ENCODE results near the gene HSPBAP1.

HSPBAP1 gene

DNA sequence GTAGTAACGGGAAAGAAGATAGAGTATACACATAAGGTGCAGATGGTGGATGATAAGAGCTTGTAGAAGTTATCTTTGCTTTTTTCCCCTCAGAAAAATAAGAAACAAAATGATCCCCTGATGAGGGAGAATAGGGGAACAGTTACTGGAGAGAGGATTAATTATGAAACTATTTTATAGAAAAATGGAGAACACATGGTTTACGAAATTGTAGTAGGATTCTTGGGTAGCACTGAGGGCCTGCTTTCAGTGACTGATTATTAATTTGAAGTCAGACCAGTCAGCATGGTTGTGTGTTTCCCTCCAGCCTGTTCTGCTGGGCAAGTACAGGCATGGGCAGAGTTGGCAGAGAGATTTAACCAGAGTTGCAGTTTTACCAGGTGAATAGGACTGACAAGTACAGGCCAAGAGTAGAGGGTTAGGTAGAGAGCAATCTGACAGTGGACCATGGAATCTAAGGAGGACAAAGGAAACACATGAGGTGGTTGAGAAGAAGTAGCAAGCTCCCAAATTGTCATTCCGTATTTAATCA lies 7.1 kb upstream of the HSPBAP1 start:
- Histone ChIP-seq H3K4me3 (ENCODE audit: low read depth, low read length) (no peak overlapping the region), H3K36me3 (ENCODE audit: control insufficient read depth, insufficient read depth, low read length) (0 out of 2 replicates have a peak, but pooled peaks cover 3% of the 10 kb centered on the region), H3K4me1 (ENCODE audit: control insufficient read depth, insufficient read depth, low read length) (peaks cover 7% of the 10 kb centered on the region), H3K9me3 (ENCODE audit: control insufficient read depth, insufficient read depth, low read depth, low read length) (no peaks in the 10 kb centered on the region), H3K27ac (ENCODE audit: low read depth, low read length) (no peak overlapping the region), H3K27me3 (ENCODE audit: control insufficient read depth, insufficient read depth, low read length) (peaks cover 8% of the 10 kb centered on the region), H3K9ac (ENCODE audit: low read length) (no peak overlapping the region)

DNA sequence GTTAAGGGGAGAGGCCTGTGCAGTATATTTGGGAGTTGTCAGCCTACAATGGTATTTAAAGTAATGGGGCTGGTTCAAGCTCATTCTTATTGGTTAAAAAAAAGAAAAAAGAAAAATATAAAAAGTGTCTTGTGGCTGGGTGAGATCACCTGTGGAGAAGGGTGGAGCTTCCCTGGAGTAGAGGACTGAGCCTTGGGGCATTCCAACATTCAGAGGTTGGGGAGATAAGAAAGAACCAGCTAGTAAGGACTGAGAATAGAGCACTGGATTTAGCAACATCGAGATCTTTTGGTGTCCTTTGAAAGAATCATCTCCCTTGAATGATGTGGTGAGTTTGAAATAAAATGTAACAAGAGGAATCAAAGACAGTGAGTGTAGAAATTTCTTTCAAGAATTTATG lies 6.4 kb upstream of the HSPBAP1 start:
- Histone ChIP-seq H3K27ac (ENCODE audit: low read depth, low read length) (no peak overlapping the region), H3K36me3 (ENCODE audit: control insufficient read depth, insufficient read depth, low read length) (0 out of 2 replicates have a peak, but pooled peaks cover 3% of the 10 kb centered on the region), H3K27me3 (ENCODE audit: control insufficient read depth, insufficient read depth, low read length) (peaks cover 11% of the 10 kb centered on the region), H3K4me1 (ENCODE audit: control insufficient read depth, insufficient read depth, low read length) (peaks cover 10% of the 10 kb centered on the region), H3K9me3 (ENCODE audit: control insufficient read depth, insufficient read depth, low read depth, low read length) (no peaks in the 10 kb centered on the region), H3K4me3 (ENCODE audit: low read depth, low read length) (no peak overlapping the region), H3K9ac (ENCODE audit: low read length) (no peak overlapping the region)

- H3K9me3 ChIP-seq (ENCODE audit: control insufficient read depth, insufficient read depth, low read depth, low read length), result no peaks in the 10 kb centered on the region
Measured at GRCh38 chr3:122799322-122799721, 5.7 kb upstream of the HSPBAP1 start.

DNA sequence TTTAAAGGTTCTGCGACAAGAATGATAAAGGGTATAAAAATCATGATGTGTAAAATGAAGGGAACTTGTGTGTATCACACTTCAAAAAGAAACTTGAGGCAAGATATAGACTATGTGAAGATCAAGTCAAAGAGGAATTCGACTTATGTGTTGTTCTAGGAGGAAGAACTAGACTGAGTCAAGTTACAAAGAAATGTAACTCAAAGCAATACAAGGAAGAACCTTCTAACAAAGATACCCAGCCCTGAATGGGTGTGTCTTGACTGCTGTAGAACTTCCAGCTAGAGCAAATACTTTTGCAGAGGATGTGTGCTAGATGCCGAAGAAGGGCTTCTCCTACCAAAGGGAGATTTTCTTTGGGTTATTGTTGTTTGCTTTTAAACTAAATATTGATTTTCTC lies 3.7 kb upstream of the HSPBAP1 start:
- H3K4me3 ChIP-seq (ENCODE audit: low read depth, low read length), result no peak overlapping the region
- H3K36me3 ChIP-seq (ENCODE audit: control insufficient read depth, insufficient read depth, low read length), result no peaks in the 10 kb centered on the region
- no peaks in the 10 kb centered on the region for H3K9me3 ChIP-seq (ENCODE audit: control insufficient read depth, insufficient read depth, low read depth, low read length)
- peaks cover 11% of the 10 kb centered on the region for H3K27me3 ChIP-seq (ENCODE audit: control insufficient read depth, insufficient read depth, low read length)
- H3K27ac ChIP-seq (ENCODE audit: low read depth, low read length), result no peak overlapping the region
- H3K4me1 ChIP-seq (ENCODE audit: control insufficient read depth, insufficient read depth, low read length), result peaks cover 16% of the 10 kb centered on the region
- no peak overlapping the region for H3K9ac ChIP-seq (ENCODE audit: low read length)

More at GRCh38 chr3:122799322-122799721, 5.7 kb upstream of the HSPBAP1 start:
- Histone ChIP-seq H3K27ac (ENCODE audit: low read depth, low read length) (no peak overlapping the region), H3K9ac (ENCODE audit: low read length) (no peak overlapping the region), H3K4me1 (ENCODE audit: control insufficient read depth, insufficient read depth, low read length) (peaks cover 10% of the 10 kb centered on the region), H3K27me3 (ENCODE audit: control insufficient read depth, insufficient read depth, low read length) (peaks cover 11% of the 10 kb centered on the region), H3K4me3 (ENCODE audit: low read depth, low read length) (no peak overlapping the region), H3K36me3 (ENCODE audit: control insufficient read depth, insufficient read depth, low read length) (0 out of 2 replicates have a peak, but pooled peaks cover 3% of the 10 kb centered on the region)

- Histone ChIP-seq H3K4me1 (ENCODE audit: control insufficient read depth, insufficient read depth, low read length) (peaks cover 16% of the 10 kb centered on the region), H3K27me3 (ENCODE audit: control insufficient read depth, insufficient read depth, low read length) (peaks cover 11% of the 10 kb centered on the region), H3K9me3 (ENCODE audit: control insufficient read depth, insufficient read depth, low read depth, low read length) (no peaks in the 10 kb centered on the region), H3K4me3 (ENCODE audit: low read depth, low read length) (peak overlapping the region; percentile 76), H3K27ac (ENCODE audit: low read depth, low read length) (no peak overlapping the region), H3K9ac (ENCODE audit: low read length) (peak overlapping the region; percentile 81), H3K36me3 (ENCODE audit: control insufficient read depth, insufficient read depth, low read length) (no peaks in the 10 kb centered on the region)
Measured at GRCh38 chr3:122795674-122796195, 2.1 kb upstream of the HSPBAP1 start.

DNA sequence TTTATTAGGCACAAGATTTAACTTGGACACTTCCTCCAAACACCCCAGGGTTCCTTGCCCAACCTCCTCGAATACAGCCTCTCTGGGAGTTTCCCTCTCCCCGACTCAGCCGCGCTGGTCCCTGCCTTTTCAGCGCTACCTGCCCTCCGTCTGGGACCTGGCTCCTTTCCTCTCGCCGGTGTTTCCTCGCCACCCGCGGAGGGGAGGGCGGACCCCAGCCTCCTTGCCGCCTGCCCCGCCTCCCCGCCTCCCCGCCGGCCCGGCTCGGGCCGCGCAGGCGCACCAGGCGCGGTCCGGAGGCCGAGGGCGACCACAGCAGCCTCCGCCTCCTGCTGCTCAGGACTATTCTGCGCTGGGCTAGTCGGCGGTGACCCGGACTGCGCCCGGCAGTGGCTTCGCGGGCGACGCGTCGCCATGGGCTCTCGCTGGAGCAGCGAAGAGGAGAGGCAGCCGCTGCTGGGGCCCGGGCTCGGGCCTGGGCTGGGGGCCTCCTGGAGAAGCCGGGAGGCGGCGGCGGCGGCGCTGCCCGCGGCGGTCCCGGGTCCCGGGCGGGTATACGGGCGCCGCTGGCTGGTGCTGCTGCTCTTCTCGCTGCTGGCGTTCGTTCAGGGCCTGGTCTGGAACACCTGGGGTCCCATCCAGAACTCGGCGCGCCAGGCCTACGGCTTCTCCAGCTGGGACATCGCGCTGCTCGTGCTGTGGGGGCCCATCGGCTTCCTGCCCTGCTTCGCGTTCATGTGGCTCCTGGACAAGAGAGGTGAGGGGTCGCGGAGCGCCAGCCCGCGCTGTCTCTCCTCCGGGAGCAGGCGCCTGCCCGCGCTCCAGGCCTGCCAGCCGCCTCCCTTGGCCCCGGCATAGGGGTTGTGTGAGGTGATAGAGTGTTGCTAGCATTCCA lies 1.4 kb upstream of the HSPBAP1 start, which contains the start of gene SLC49A4:
Gene SLC49A4, plus strand, starts transcription at position 291 of the 895 bp plus-strand sequence. Its CDS starts 124 bp downstream, at position 415.
- peak within 1 kb of the TSS; percentile 81 for H3K9ac ChIP-seq (ENCODE audit: low read length)
- H3K9me3 ChIP-seq (ENCODE audit: control insufficient read depth, insufficient read depth, low read depth, low read length), result no peaks in the 10 kb centered on the region
- H3K4me3 ChIP-seq (ENCODE audit: low read depth, low read length), result peak within 1 kb of the TSS; percentile 76
- peaks cover 11% of the 10 kb centered on the region for H3K27me3 ChIP-seq (ENCODE audit: control insufficient read depth, insufficient read depth, low read length)
- no peaks in the 10 kb centered on the region for H3K36me3 ChIP-seq (ENCODE audit: control insufficient read depth, insufficient read depth, low read length)
- peak within 1 kb of the TSS; percentile 66 for H3K27ac ChIP-seq (ENCODE audit: low read depth, low read length)
- H3K4me1 ChIP-seq (ENCODE audit: control insufficient read depth, insufficient read depth, low read length), result peaks cover 16% of the 10 kb centered on the region

DNA sequence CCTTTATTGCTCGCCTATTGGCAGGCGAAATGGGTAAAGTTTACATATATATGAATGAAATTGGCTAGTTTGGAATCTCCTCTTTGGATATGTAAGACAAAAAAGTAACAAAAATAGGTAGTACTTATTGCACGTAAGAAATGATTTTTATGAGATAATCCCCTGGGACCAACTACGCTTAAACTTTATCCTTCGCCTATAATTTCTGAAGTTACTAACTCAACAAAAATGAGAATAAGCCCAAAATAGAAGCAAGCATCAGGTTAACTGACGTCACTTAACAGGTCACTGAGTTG lies 800 bp upstream of the HSPBAP1 start:
- peak overlapping the region; percentile 76 for H3K4me3 ChIP-seq (ENCODE audit: low read depth, low read length)
- no peaks in the 10 kb centered on the region for H3K36me3 ChIP-seq (ENCODE audit: control insufficient read depth, insufficient read depth, low read length)
- peak overlapping the region; percentile 20; the same call in 1 of the 2 replicates for H3K27ac ChIP-seq (ENCODE audit: low read depth, low read length)
- H3K27me3 ChIP-seq (ENCODE audit: control insufficient read depth, insufficient read depth, low read length), result peaks cover 11% of the 10 kb centered on the region
- peaks cover 12% of the 10 kb centered on the region for H3K4me1 ChIP-seq (ENCODE audit: control insufficient read depth, insufficient read depth, low read length)
- H3K9ac ChIP-seq (ENCODE audit: low read length), result peak overlapping the region; percentile 79
- no peaks in the 10 kb centered on the region for H3K9me3 ChIP-seq (ENCODE audit: control insufficient read depth, insufficient read depth, low read depth, low read length)

DNA sequence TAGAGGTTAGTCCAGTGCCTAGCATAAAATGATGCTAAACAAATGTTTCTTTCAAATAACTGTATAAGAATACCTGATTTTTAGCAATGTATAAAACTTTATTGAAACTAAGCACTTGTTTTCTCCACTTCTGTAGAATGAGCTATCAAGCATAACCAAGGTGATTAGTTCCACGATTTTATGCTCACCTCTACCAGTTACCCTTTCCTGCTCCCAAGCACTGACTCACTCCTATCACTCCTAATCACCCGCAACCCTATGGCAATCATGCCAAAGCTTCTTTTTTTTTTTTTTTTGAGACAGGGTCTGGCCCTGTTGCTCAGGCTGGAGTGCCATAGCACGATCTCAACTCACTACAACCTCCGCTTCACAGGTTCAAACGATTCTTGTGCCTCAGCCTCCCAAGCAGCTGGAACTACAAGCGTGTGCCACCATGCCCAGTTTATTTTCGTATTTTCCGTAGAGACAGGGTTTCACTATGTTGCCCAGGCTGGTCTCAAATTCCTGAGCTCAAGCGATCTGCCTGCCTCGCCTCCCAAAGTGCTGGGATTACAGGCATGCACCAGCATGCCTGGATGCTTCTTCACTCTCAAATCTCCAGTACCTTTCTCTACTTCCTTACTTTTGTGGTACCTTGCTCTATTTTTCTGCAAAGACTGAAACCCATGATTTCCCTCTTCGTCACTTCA lies 3.9 kb downstream of the HSPBAP1 start:
- no peaks in the 10 kb centered on the region for H3K27me3 ChIP-seq (ENCODE audit: control insufficient read depth, insufficient read depth, low read length)
- H3K36me3 ChIP-seq (ENCODE audit: control insufficient read depth, insufficient read depth, low read length), result no peaks in the 10 kb centered on the region
- no peak overlapping the region for H3K9ac ChIP-seq (ENCODE audit: low read length)
- no peak overlapping the region for H3K4me3 ChIP-seq (ENCODE audit: low read depth, low read length)
- H3K9me3 ChIP-seq (ENCODE audit: control insufficient read depth, insufficient read depth, low read depth, low read length), result no peaks in the 10 kb centered on the region
- H3K4me1 ChIP-seq (ENCODE audit: control insufficient read depth, insufficient read depth, low read length), result peaks cover 5% of the 10 kb centered on the region; the same call in 1 of the 2 replicates
- no peak overlapping the region for H3K27ac ChIP-seq (ENCODE audit: low read depth, low read length)

DNA sequence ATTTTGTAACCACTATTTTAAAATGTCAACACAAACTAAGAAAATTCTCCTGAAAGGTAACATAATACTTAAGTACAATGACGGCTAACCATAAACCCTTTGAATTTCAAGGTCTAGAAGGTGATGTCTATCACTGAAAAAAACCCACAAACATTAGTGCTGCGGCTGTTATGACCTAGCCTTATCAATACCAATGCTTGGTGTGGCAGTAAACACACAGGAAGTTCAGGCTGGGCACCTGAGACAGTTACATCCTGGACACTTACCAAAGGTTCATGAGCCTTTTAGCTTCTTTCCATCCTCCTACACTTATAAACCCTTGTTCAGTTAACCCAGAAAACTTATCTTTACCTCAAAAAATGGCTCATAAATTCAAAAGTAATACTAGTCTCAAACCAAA lies 5.8 kb downstream of the HSPBAP1 start:
- Histone ChIP-seq H3K9ac (ENCODE audit: low read length) (no peak overlapping the region), H3K36me3 (ENCODE audit: control insufficient read depth, insufficient read depth, low read length) (no peaks in the 10 kb centered on the region), H3K4me1 (ENCODE audit: control insufficient read depth, insufficient read depth, low read length) (0 out of 2 replicates have a peak, but pooled peaks cover 2% of the 10 kb centered on the region), H3K27me3 (ENCODE audit: control insufficient read depth, insufficient read depth, low read length) (no peaks in the 10 kb centered on the region), H3K27ac (ENCODE audit: low read depth, low read length) (no peak overlapping the region), H3K9me3 (ENCODE audit: control insufficient read depth, insufficient read depth, low read depth, low read length) (peaks cover 2% of the 10 kb centered on the region; the same call in 1 of the 2 replicates), H3K4me3 (ENCODE audit: low read depth, low read length) (no peak overlapping the region)

GRCh38 chr3:122786066-122786465 lies 7.6 kb downstream of the HSPBAP1 start:
- H3K36me3 ChIP-seq (ENCODE audit: control insufficient read depth, insufficient read depth, low read length), result no peaks in the 10 kb centered on the region
- H3K9ac ChIP-seq (ENCODE audit: low read length), result no peak overlapping the region
- no peaks in the 10 kb centered on the region for H3K4me1 ChIP-seq (ENCODE audit: control insufficient read depth, insufficient read depth, low read length)
- H3K27me3 ChIP-seq (ENCODE audit: control insufficient read depth, insufficient read depth, low read length), result no peaks in the 10 kb centered on the region
- no peak overlapping the region for H3K27ac ChIP-seq (ENCODE audit: low read depth, low read length)
- no peak overlapping the region for H3K4me3 ChIP-seq (ENCODE audit: low read depth, low read length)
- H3K9me3 ChIP-seq (ENCODE audit: control insufficient read depth, insufficient read depth, low read depth, low read length), result peaks cover 12% of the 10 kb centered on the region

Measured in HUES6 (cell line).